Cardiac fibroblast (primary cell): Measurements from ENCODE around the gene PSMB1.

ENCODE experiments used
- DNase-seq, 2 donors: peaks; one replicate each; pipeline versions ENCODE4 v3.0.0 to v3.0.0-alpha.2; 2010; ENCODE audit warnings: low read depth in 2 of 2
- H3K4me3 ChIP-seq, 2 donors: replicated peaks in 1 of 2; 1 replicate in 1 of 2; 2 replicates in 1 of 2; pipeline ENCODE4 v1.5.1; 2011; ENCODE audit warnings: low read depth in 2 of 2, low read length in 2 of 2, mild to moderate bottlenecking in 2 of 2, moderate library complexity in 1 of 2
- CTCF ChIP-seq: IDR thresholded peaks from one replicate; pipeline ENCODE4 v1.5.1; 2011; ENCODE audit warnings: low read depth, mild to moderate bottlenecking, low read length, inconsistent platforms

The PSMB1 gene

GRCh38 chr6:170555305-170555704, 2.2 kb upstream of the PSMB1 start:
- no peak for TF ChIP-seq CTCF
- DNase-seq: no peak
- H3K4me3 ChIP-seq: peak overlapping the region; percentile 97

- peak overlapping the region; percentile 97 for H3K4me3 ChIP-seq
- no peak for TF ChIP-seq CTCF
- no peak for DNase-seq
Observed at GRCh38 chr6:170554796-170555137, 1.7 kb upstream of the PSMB1 start.

GRCh38 chr6:170554013-170554795, 1.1 kb upstream of the PSMB1 start, which contains the start of gene TBP:
Gene TBP, plus strand, starts transcription at chr6:170554369. Its CDS starts 2,661 bp downstream, at chr6:170557030.
- peak; percentile 99 for DNase-seq
- no peak for TF ChIP-seq CTCF
- peak within 1 kb of the TSS; percentile 97 for H3K4me3 ChIP-seq

- TF ChIP-seq CTCF: no peak
- DNase-seq: peak; percentile 61
- peak overlapping the region; percentile 97 for H3K4me3 ChIP-seq
Observed at GRCh38 chr6:170553534-170554012, 466 bp upstream of the PSMB1 start.

- no peak overlapping the region for H3K4me3 ChIP-seq
- TF ChIP-seq CTCF: no peak
- DNase-seq: no peak
Observed at GRCh38 chr6:170545405-170545804, 7.7 kb downstream of the PSMB1 start.

GRCh38 chr6:170542031-170542719, 10.9 kb downstream of the PSMB1 start:
- no peak for TF ChIP-seq CTCF
- no peak overlapping the region for H3K4me3 ChIP-seq
- peak; percentile 16 to 58 for DNase-seq
